ENCODE measurements around the gene PHF24. TPM values are rescaled to one million over a fixed set of nuclear protein-coding genes. Genes with fewer than 3 reads are reported as not detected.

Gene PHF24
- total RNA-seq, 6 experiments from 2014 or later, result 0.04 to 0.06 TPM; not detected in 4

GRCh38 chr9:35028341-35028740 lies 70.3 kb downstream of the PHF24 start:
- H3K4me1 ChIP-seq, result peaks cover 0 to 10% (median 3%) of the 10 kb centered on the region in 4 donors
- ATAC-seq (no peak), DNase-seq (no peak)
- no peak overlapping the region for H3K27ac ChIP-seq
- no peaks in the 10 kb centered on the region for H3K27me3 ChIP-seq
- intact Hi-C loops (cut with DNase I), result no loop called here
- TF ChIP-seq POLR2A (IDR thresholded peaks at IDR 0.05) (no peak), CTCF (IDR thresholded peaks at IDR 0.05) (no peak)
- no peaks in the 10 kb centered on the region for H3K9me3 ChIP-seq
- H3K36me3 ChIP-seq, result no peaks in the 10 kb centered on the region
- H3K4me3 ChIP-seq, result no peak overlapping the region

DNA sequence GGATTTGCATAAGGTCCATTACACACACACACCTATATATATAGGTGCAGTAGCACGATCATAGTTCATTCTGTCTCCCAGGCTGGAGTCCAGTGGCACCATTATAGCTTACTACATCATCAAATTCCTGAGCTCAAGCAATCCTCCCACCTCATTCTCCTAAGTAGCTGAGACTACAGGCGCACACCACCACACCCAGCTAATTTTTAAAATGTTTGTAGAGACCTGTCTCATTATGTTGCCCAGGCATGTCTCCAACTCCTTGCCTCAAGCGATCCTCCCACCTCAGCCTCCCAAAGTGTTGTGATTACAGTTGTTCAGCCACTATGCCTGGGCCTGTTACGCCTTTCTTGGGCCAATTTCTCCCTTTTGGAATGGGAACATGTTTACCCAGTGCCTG lies 71.2 kb downstream of the PHF24 start:
- Histone ChIP-seq H3K27me3 (no peaks in the 10 kb centered on the region), H3K36me3 (no peaks in the 10 kb centered on the region), H3K4me1 (peaks cover 0 to 10% (median 3%) of the 10 kb centered on the region in 4 donors), H3K27ac (no peak overlapping the region), H3K9me3 (no peaks in the 10 kb centered on the region), H3K4me3 (no peak overlapping the region)
- no peak for TF ChIP-seq CTCF (IDR thresholded peaks at IDR 0.05)
- TF ChIP-seq POLR2A (IDR thresholded peaks at IDR 0.05), result no peak
- WGBS (ENCODE audit: insufficient coverage, low coverage, low lambda C conversion rate, missing lambda C conversion rate), result 92% methylated on average over 2 of the region's 4 CpGs
- intact Hi-C loops (cut with DNase I), result no loop called here
- ATAC-seq, result no peak
- no peak for DNase-seq

DNA sequence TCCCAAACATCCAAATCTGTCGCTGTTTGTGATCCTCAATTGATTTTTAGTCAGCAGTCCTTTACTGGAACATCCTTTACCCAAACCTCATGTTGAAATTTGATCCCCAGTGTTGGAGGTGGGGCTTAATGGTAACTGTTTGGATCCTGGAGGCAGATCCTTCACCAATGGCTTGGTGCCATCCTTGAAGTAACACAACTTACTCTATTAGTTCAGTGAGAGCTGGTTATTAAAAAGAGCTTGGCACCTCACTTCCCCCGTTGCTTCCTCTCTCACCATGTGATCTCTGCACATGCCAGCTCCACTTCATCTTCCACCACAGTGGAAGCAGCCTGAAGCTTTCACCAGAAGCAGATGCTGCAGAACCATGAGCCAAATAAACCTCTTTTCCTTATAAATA lies 71.8 kb downstream of the PHF24 start:
- Histone ChIP-seq H3K27me3 (no peaks in the 10 kb centered on the region), H3K4me3 (no peak overlapping the region), H3K36me3 (no peaks in the 10 kb centered on the region), H3K4me1 (peaks cover 0 to 10% (median 3%) of the 10 kb centered on the region in 4 donors), H3K9me3 (no peaks in the 10 kb centered on the region), H3K27ac (no peak overlapping the region)
- intact Hi-C loops (cut with DNase I), result no loop called here
- WGBS (ENCODE audit: insufficient coverage, low coverage, low lambda C conversion rate, missing lambda C conversion rate), result 22% methylated on average over 2 of the region's 2 CpGs
- TF ChIP-seq POLR2A (IDR thresholded peaks at IDR 0.05) (no peak), CTCF (IDR thresholded peaks at IDR 0.05) (no peak)
- ATAC-seq (peak; percentile 82 to 92 (median 88)), DNase-seq (peak in 2 of 3 donors; percentile 21 to 52)

Other genes starting within 250 kb of the PHF24 start
- gene CCL21, start 248.1 kb upstream of the PHF24 start, total RNA-seq, result 10 to 100 TPM in 2 of 6 experiments, 1 to 10 TPM in 4; 1.5 to 22.3 (median 7.6) TPM
- 1 to 10 TPM; 1.1 to 3.5 (median 1.7) TPM for gene DNAJB5, start 31.5 kb downstream of the PHF24 start, total RNA-seq
- 100 to 1,000 TPM; 108 to 159 (median 138) TPM for gene VCP, start 114.3 kb downstream of the PHF24 start, total RNA-seq
- 1 to 10 TPM; 2.9 to 7.1 (median 4.2) TPM for gene FANCG, start 121.7 kb downstream of the PHF24 start, total RNA-seq
- gene PIGO, start 138.3 kb downstream of the PHF24 start, total RNA-seq, result 10 to 100 TPM; 11.5 to 18.0 (median 15.6) TPM
- 100 to 1,000 TPM in 1 of 6 experiments, 10 to 100 TPM in 5; 59.8 to 102 (median 69.3) TPM for gene STOML2, start 144.8 kb downstream of the PHF24 start, total RNA-seq
- gene ATOSB, start 157.6 kb downstream of the PHF24 start, total RNA-seq, result 1 to 10 TPM; 3.7 to 6.9 (median 5.8) TPM
- 10 to 100 TPM; 14.5 to 23.0 (median 20.7) TPM for gene UNC13B, start 203.7 kb downstream of the PHF24 start, total RNA-seq

All from right lobe of liver (tissue), 6 donors.